Measurements from ENCODE around the gene PHLDA2. TPM values are rescaled to one million over a fixed set of nuclear protein-coding genes. Genes with fewer than 3 reads are reported as not detected.
A peak's percentile ranks its signal among the peaks of the same experiment; 100 is the strongest.

The PHLDA2 gene
- total and polyA plus RNA-seq, 2 donors from 2014 or later: 9.0 to 19.7 TPM

GRCh38 chr11:2893935-2894334 is 35.3 kb downstream of the PHLDA2 start:
- no peak for TF ChIP-seq CTCF (IDR thresholded peaks at IDR 0.05; ENCODE audit: borderline replicate concordance, extremely low read depth, insufficient read depth)
- DNase-seq (no peak), FAIRE-seq (no peak)
- H3K27ac ChIP-seq (ENCODE audit: low read depth in 2 of 2, low read length in 2 of 2): no peak overlapping the region
- H3K36me3 ChIP-seq (ENCODE audit: control insufficient read depth in 2 of 3, insufficient read depth in 3 of 3, low read length in 3 of 3): no peaks in the 10 kb centered on the region
- no peak overlapping the region for H3K9ac ChIP-seq (ENCODE audit: low read length in 3 of 3)
- no peak overlapping the region for H3K4me3 ChIP-seq (ENCODE audit: low read length in 3 of 3)
- H3K4me1 ChIP-seq (ENCODE audit: control insufficient read depth in 2 of 3, insufficient read depth in 2 of 3, low read depth in 1 of 3, low read length in 3 of 3): peaks cover 0 to 20% (median 15%) of the 10 kb centered on the region in 3 donors
- intact Hi-C loops (cut with DNase I): no loop called here
- no peaks in the 10 kb centered on the region for H3K27me3 ChIP-seq (ENCODE audit: control insufficient read depth, insufficient read depth, low read length)
- no peaks in the 10 kb centered on the region for H3K9me3 ChIP-seq (ENCODE audit: control insufficient read depth in 2 of 3, insufficient read depth in 1 of 3, low read length in 3 of 3)

- peak overlapping the region in 1 of 3 donors; percentile 51 for H3K9ac ChIP-seq (ENCODE audit: low read length in 3 of 3)
- intact Hi-C loops (cut with DNase I): no loop called here
- DNase-seq (no peak), FAIRE-seq (no peak)
- H3K36me3 ChIP-seq (ENCODE audit: control insufficient read depth in 2 of 3, insufficient read depth in 3 of 3, low read length in 3 of 3): no peaks in the 10 kb centered on the region
- TF ChIP-seq CTCF (IDR thresholded peaks at IDR 0.05; ENCODE audit: borderline replicate concordance, extremely low read depth, insufficient read depth): no peak
- H3K4me1 ChIP-seq (ENCODE audit: control insufficient read depth in 2 of 3, insufficient read depth in 2 of 3, low read depth in 1 of 3, low read length in 3 of 3): peaks cover 0 to 19% (median 12%) of the 10 kb centered on the region in 3 donors
- H3K4me3 ChIP-seq (ENCODE audit: low read length in 3 of 3): peak overlapping the region in 2 of 3 donors; percentile 35 to 52
- H3K27me3 ChIP-seq (ENCODE audit: control insufficient read depth, insufficient read depth, low read length): no peaks in the 10 kb centered on the region
- peak overlapping the region; percentile 52 to 57 for H3K27ac ChIP-seq (ENCODE audit: low read depth in 2 of 2, low read length in 2 of 2)
- no peaks in the 10 kb centered on the region for H3K9me3 ChIP-seq (ENCODE audit: control insufficient read depth in 2 of 3, insufficient read depth in 1 of 3, low read length in 3 of 3)
Observed at GRCh38 chr11:2892967-2893528, 36.2 kb downstream of the PHLDA2 start.

- Histone ChIP-seq H3K4me3 (ENCODE audit: low read length in 3 of 3) (peak overlapping the region; percentile 12 to 52 (median 35)), H3K27ac (ENCODE audit: low read depth in 2 of 2, low read length in 2 of 2) (peak overlapping the region; percentile 57), H3K9me3 (ENCODE audit: control insufficient read depth in 2 of 3, insufficient read depth in 1 of 3, low read length in 3 of 3) (no peaks in the 10 kb centered on the region), H3K27me3 (ENCODE audit: control insufficient read depth, insufficient read depth, low read length) (no peaks in the 10 kb centered on the region), H3K36me3 (ENCODE audit: control insufficient read depth in 2 of 3, insufficient read depth in 3 of 3, low read length in 3 of 3) (no peaks in the 10 kb centered on the region), H3K4me1 (ENCODE audit: control insufficient read depth in 2 of 3, insufficient read depth in 2 of 3, low read depth in 1 of 3, low read length in 3 of 3) (peaks cover 0 to 19% (median 12%) of the 10 kb centered on the region in 3 donors), H3K9ac (ENCODE audit: low read length in 3 of 3) (peak overlapping the region in 1 of 3 donors; percentile 51)
- no peak for FAIRE-seq
- intact Hi-C loops (cut with DNase I): no loop called here
- DNase-seq: peak; percentile 84 to 94 (median 90)
- peak; percentile 77 for TF ChIP-seq CTCF (IDR thresholded peaks at IDR 0.05; ENCODE audit: borderline replicate concordance, extremely low read depth, insufficient read depth)
Observed at GRCh38 chr11:2892215-2892966, 36.8 kb downstream of the PHLDA2 start.
